GM12878 (cell line): ENCODE data around the gene DDX10. TPM values are rescaled to one million over a fixed set of nuclear protein-coding genes. Genes with fewer than 3 reads are reported as not detected.

ENCODE experiments used
- CHD1 ChIP-seq: IDR thresholded peaks from 2 replicates; pipeline ENCODE4 v1.6.1; 2012; ENCODE audit warnings: low read depth, low read length, improper control_type of control experiment
- EP300 ChIP-seq, 2 experiments: fragments of 150-350 bp in 1 of 2; IDR thresholded peaks; 2 replicates each; pipeline ENCODE4 v1.6.1; 2011 to 2012; ENCODE audit warnings: low read depth in 2 of 2, low read length in 2 of 2, borderline replicate concordance in 1 of 2, improper control_type of control experiment in 1 of 2, inconsistent platforms in 1 of 2; ENCODE audit not compliant: control insufficient read depth in 1 of 2
- EZH2 ChIP-seq: IDR thresholded peaks from 2 replicates; pipeline ENCODE4 v1.6.1; 2012; ENCODE audit warnings: low read depth, mild to moderate bottlenecking, control low read depth, inconsistent platforms, low read length, borderline replicate concordance; ENCODE audit not compliant: control insufficient read depth
- GABPA ChIP-seq: IDR thresholded peaks from 2 replicates; pipeline ENCODE4 v1.6.1; 2014; ENCODE audit warnings: antibody characterized with exemption, low read depth, mild to moderate bottlenecking, inconsistent platforms
- HDGF ChIP-seq: fragments of 450-650 bp; IDR thresholded peaks from 2 replicates; pipeline ENCODE4 v1.6.1; 2016; ENCODE audit warnings: antibody characterized with exemption
- IKZF1 ChIP-seq: fragments of 450-650 bp; conservative IDR thresholded peaks from 2 replicates; pipeline ENCODE4 v1.6.1; 2017; ENCODE audit warnings: antibody characterized with exemption, mild to moderate bottlenecking
- MXI1 ChIP-seq: fragments of 150-350 bp; IDR thresholded peaks from 2 replicates; pipeline ENCODE4 v1.6.1; 2011; ENCODE audit warnings: low read depth, mild to moderate bottlenecking, inconsistent platforms, low read length, improper control_type of control experiment
- NBN ChIP-seq: fragments of 450-650 bp; IDR thresholded peaks from 2 replicates; pipeline ENCODE4 v1.6.1; 2016
- NFIC ChIP-seq: IDR thresholded peaks from 2 replicates; pipeline ENCODE4 v1.6.1; 2012; ENCODE audit warnings: low read depth, mild to moderate bottlenecking, inconsistent platforms, low read length, moderate library complexity
- NR2F1 ChIP-seq: fragments of 450-650 bp; conservative IDR thresholded peaks from 2 replicates; pipeline ENCODE4 v1.6.1; 2017; ENCODE audit warnings: mild to moderate bottlenecking
- RELA ChIP-seq: fragments of 450-650 bp; IDR thresholded peaks from 2 replicates; pipeline ENCODE4 v1.8.0; 2014; ENCODE audit warnings: borderline replicate concordance; ENCODE audit not compliant: partially characterized antibody
- SPI1 ChIP-seq: IDR thresholded peaks from 2 replicates; pipeline ENCODE4 v1.6.1; 2011; ENCODE audit warnings: low read depth, mild to moderate bottlenecking, low read length, moderate library complexity, borderline replicate concordance; ENCODE audit not compliant: insufficient read depth
- WRNIP1 ChIP-seq: IDR thresholded peaks from 2 replicates; pipeline ENCODE4 v1.6.1; 2011; ENCODE audit warnings: low read depth, low read length, improper control_type of control experiment, borderline replicate concordance
- ZNF622 ChIP-seq: fragments of 450-650 bp; IDR thresholded peaks from 2 replicates; pipeline ENCODE4 v1.6.1; 2017; ENCODE audit warnings: mild to moderate bottlenecking, inconsistent platforms
- polyA plus RNA-seq, 11 experiments: library from polyadenylated mRNA; depleted of rRNA in 4 of 11; unstranded in 6 of 11; stranded (reverse) in 5 of 11; fragments of >200 nt; fragmentation: Nextera tagmentation in 4 of 11; fragmentation: Illumina TruSeq in 1 of 11; extraction: Ambion mirVana in 4 of 11; extraction: Trizol in 1 of 11; gene quantifications; 1 replicate in 1 of 11; 2 replicates in 10 of 11; pipeline versions ENCODE4 v1.2.1 to v1.2.3, GENCODE V29; 2011 to 2016; ENCODE audit warnings: inconsistent platforms in 2 of 11, missing spikeins in 2 of 11, low read depth in 1 of 11
- total RNA-seq, 4 experiments: library from RNA; depleted of rRNA in 3 of 4; stranded (reverse); fragments of >200 nt in 3 of 4; fragmentation: Illumina TruSeq in 1 of 4; extraction: Trizol in 1 of 4; gene quantifications; 2 replicates each; pipeline versions ENCODE4 v1.2.1 to v1.2.3, GENCODE V29; 2013 to 2021
- TF ChIP-seq, protein P1 (sequence below): fragments of 450-650 bp; formaldehyde crosslinking; IDR thresholded peaks from 2 replicates; pipeline ENCODE4 v1.4.0; 2022; ENCODE audit warnings: mild to moderate bottlenecking, moderate library complexity
- TF ChIP-seq, protein P2 (sequence below): IDR thresholded peaks from 2 replicates; pipeline ENCODE4 v1.6.1; 2012; ENCODE audit warnings: mild to moderate bottlenecking, low read depth, low read length
- TF ChIP-seq, protein P3 (sequence below): fragments of 450-650 bp; IDR thresholded peaks from 2 replicates; pipeline ENCODE4 v1.6.1; 2014; ENCODE audit warnings: mild to moderate bottlenecking
- TF ChIP-seq, protein P4 (sequence below): IDR thresholded peaks from 2 replicates; pipeline ENCODE4 v1.6.1; 2012; ENCODE audit warnings: low read length, inconsistent platforms
- TF ChIP-seq, protein P5 (sequence below): IDR thresholded peaks from 2 replicates; pipeline ENCODE4 v1.6.1; 2011; ENCODE audit warnings: low read depth, low read length, improper control_type of control experiment, borderline replicate concordance

Gene DDX10
- total and polyA plus RNA-seq, 10 of the 15 experiments (the other 5 are each of a cell fraction or from before 2014, with no cell fraction given) = 20.9 to 51.5 (median 31.9) TPM

DNA sequence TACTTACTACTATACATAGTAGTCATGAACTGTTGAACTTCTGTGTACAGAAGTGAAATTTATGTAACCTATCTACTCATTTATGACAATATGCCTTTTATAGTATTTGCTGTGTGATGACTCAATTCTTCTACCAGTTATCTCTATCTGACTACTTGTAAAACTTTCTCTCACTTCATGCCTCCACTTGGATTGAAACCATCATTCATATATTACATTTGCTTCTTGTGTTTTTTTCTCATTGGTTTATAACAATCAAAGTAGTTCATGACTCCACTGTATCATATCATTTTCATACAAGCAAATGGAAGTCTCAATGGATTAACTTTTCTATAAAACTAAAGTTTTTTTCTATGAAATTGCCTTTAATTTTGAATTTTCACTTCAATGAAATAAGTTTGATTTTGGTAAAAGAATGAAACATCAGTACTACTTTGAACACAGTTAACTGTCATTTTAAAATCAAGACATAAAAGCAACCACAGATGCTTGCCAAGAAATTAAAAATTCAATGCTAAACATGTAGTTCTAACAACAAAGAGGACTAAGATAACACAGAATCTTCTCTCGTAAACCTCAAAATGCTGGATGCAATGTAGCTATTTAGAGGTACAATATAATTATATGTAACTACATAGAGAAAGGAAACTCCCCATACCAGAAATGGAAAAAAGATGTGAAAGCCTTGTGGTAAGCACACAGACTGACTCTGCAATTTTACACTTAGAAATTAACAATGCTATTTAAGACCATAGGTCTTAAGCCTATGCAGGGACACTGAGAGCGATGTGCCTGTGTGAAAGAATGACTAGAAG, 43.7 kb upstream of the DDX10 start (continued):
- TF ChIP-seq, protein P1, sequence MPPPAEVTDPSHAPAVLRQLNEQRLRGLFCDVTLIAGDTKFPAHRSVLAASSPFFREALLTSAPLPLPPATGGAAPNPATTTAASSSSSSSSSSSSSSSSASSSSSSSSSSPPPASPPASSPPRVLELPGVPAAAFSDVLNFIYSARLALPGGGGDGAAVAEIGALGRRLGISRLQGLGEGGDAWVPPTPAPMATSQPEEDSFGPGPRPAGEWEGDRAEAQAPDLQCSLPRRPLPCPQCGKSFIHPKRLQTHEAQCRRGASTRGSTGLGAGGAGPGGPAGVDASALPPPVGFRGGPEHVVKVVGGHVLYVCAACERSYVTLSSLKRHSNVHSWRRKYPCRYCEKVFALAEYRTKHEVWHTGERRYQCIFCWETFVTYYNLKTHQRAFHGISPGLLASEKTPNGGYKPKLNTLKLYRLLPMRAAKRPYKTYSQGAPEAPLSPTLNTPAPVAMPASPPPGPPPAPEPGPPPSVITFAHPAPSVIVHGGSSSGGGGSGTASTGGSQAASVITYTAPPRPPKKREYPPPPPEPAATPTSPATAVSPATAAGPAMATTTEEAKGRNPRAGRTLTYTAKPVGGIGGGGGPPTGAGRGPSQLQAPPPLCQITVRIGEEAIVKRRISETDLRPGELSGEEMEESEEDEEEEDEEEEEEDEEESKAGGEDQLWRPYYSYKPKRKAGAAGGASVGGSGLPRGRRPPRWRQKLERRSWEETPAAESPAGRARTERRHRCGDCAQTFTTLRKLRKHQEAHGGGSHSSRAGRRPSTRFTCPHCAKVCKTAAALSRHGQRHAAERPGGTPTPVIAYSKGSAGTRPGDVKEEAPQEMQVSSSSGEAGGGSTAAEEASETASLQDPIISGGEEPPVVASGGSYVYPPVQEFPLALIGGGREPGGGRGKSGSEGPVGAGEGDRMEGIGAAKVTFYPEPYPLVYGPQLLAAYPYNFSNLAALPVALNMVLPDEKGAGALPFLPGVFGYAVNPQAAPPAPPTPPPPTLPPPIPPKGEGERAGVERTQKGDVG (CRISPR knock-in tag) = no peak
- peak; percentile 47; the same call in 1 of the 2 replicates for TF ChIP-seq GABPA
- TF ChIP-seq HDGF = no peak
- TF ChIP-seq CHD1 = no peak
- TF ChIP-seq, protein P2, sequence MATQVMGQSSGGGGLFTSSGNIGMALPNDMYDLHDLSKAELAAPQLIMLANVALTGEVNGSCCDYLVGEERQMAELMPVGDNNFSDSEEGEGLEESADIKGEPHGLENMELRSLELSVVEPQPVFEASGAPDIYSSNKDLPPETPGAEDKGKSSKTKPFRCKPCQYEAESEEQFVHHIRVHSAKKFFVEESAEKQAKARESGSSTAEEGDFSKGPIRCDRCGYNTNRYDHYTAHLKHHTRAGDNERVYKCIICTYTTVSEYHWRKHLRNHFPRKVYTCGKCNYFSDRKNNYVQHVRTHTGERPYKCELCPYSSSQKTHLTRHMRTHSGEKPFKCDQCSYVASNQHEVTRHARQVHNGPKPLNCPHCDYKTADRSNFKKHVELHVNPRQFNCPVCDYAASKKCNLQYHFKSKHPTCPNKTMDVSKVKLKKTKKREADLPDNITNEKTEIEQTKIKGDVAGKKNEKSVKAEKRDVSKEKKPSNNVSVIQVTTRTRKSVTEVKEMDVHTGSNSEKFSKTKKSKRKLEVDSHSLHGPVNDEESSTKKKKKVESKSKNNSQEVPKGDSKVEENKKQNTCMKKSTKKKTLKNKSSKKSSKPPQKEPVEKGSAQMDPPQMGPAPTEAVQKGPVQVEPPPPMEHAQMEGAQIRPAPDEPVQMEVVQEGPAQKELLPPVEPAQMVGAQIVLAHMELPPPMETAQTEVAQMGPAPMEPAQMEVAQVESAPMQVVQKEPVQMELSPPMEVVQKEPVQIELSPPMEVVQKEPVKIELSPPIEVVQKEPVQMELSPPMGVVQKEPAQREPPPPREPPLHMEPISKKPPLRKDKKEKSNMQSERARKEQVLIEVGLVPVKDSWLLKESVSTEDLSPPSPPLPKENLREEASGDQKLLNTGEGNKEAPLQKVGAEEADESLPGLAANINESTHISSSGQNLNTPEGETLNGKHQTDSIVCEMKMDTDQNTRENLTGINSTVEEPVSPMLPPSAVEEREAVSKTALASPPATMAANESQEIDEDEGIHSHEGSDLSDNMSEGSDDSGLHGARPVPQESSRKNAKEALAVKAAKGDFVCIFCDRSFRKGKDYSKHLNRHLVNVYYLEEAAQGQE = no peak
- TF ChIP-seq ZNF622 = no peak
- no peak for TF ChIP-seq MXI1
- no peak for TF ChIP-seq RELA
- no peak for TF ChIP-seq WRNIP1
- TF ChIP-seq NFIC = peak; percentile 97
- no peak; the same call in 1 of the 2 replicates for TF ChIP-seq IKZF1
- TF ChIP-seq NBN = peak; percentile 60
- no peak for TF ChIP-seq EZH2
- TF ChIP-seq SPI1 = no peak
- TF ChIP-seq NR2F1 = peak; percentile 79
- TF ChIP-seq, protein P3, sequence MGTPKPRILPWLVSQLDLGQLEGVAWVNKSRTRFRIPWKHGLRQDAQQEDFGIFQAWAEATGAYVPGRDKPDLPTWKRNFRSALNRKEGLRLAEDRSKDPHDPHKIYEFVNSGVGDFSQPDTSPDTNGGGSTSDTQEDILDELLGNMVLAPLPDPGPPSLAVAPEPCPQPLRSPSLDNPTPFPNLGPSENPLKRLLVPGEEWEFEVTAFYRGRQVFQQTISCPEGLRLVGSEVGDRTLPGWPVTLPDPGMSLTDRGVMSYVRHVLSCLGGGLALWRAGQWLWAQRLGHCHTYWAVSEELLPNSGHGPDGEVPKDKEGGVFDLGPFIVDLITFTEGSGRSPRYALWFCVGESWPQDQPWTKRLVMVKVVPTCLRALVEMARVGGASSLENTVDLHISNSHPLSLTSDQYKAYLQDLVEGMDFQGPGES = no peak
- peak; percentile 89 to 94 for TF ChIP-seq EP300 (IDR thresholded peaks at IDR 0.05; ENCODE audit: borderline replicate concordance in 1 of 2, control insufficient read depth in 1 of 2, low read depth in 2 of 2, low read length in 2 of 2)
- TF ChIP-seq, protein P4, sequence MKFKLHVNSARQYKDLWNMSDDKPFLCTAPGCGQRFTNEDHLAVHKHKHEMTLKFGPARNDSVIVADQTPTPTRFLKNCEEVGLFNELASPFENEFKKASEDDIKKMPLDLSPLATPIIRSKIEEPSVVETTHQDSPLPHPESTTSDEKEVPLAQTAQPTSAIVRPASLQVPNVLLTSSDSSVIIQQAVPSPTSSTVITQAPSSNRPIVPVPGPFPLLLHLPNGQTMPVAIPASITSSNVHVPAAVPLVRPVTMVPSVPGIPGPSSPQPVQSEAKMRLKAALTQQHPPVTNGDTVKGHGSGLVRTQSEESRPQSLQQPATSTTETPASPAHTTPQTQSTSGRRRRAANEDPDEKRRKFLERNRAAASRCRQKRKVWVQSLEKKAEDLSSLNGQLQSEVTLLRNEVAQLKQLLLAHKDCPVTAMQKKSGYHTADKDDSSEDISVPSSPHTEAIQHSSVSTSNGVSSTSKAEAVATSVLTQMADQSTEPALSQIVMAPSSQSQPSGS = peak; percentile 93
- TF ChIP-seq, protein P5, sequence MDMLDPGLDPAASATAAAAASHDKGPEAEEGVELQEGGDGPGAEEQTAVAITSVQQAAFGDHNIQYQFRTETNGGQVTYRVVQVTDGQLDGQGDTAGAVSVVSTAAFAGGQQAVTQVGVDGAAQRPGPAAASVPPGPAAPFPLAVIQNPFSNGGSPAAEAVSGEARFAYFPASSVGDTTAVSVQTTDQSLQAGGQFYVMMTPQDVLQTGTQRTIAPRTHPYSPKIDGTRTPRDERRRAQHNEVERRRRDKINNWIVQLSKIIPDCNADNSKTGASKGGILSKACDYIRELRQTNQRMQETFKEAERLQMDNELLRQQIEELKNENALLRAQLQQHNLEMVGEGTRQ = no peak
